HEK293 (cell line): ENCODE results near the gene ARF3.

Experiments used
- CTCF ChIP-seq: fragments of 450-650 bp; formaldehyde crosslinking; IDR thresholded peaks from 2 replicates; pipeline ENCODE4 v1.5.1; 2016; ENCODE audit warnings: missing biosample characterization, missing genetic modification characterization
- WT1 ChIP-seq: fragments of 450-650 bp; formaldehyde crosslinking; IDR thresholded peaks from 2 replicates; pipeline ENCODE4 v1.5.1; 2016; ENCODE audit warnings: missing biosample characterization, missing genetic modification characterization
- ZBTB10 ChIP-seq: fragments of 450-650 bp; formaldehyde crosslinking; IDR thresholded peaks from 2 replicates; pipeline ENCODE4 v1.5.1; 2016; ENCODE audit warnings: missing biosample characterization, missing genetic modification characterization
- ZBTB44 ChIP-seq: fragments of 450-650 bp; IDR thresholded peaks from 2 replicates; pipeline ENCODE4 v1.5.1; 2018; ENCODE audit warnings: missing biosample characterization, mild to moderate bottlenecking, missing genetic modification characterization
- ZFHX2 ChIP-seq: fragments of 450-650 bp; formaldehyde crosslinking; conservative IDR thresholded peaks from 2 replicates; pipeline ENCODE4 v1.5.1; 2016; ENCODE audit warnings: missing biosample characterization, missing genetic modification characterization
- ZNF140 ChIP-seq: fragments of 450-650 bp; formaldehyde crosslinking; IDR thresholded peaks from 2 replicates; pipeline ENCODE4 v1.5.1; 2016; ENCODE audit warnings: missing biosample characterization, missing genetic modification characterization
- ZNF426 ChIP-seq: fragments of 450-650 bp; formaldehyde crosslinking; IDR thresholded peaks from 2 replicates; pipeline ENCODE4 v1.5.1; 2017; ENCODE audit warnings: missing biosample characterization, missing genetic modification characterization, mild to moderate bottlenecking, inconsistent platforms, moderate library complexity
- ZNF785 ChIP-seq: fragments of 450-650 bp; formaldehyde crosslinking; IDR thresholded peaks from 2 replicates; pipeline ENCODE4 v1.5.1; 2016; ENCODE audit warnings: missing biosample characterization, missing genetic modification characterization
- TF ChIP-seq, protein P1 (sequence below): fragments of 450-650 bp; formaldehyde crosslinking; IDR thresholded peaks from 2 replicates; pipeline ENCODE4 v1.5.1; 2016; ENCODE audit warnings: missing biosample characterization, missing genetic modification characterization, borderline replicate concordance
- TF ChIP-seq, protein P2 (sequence below): fragments of 450-650 bp; formaldehyde crosslinking; IDR thresholded peaks from 2 replicates; pipeline ENCODE4 v1.5.1; 2016; ENCODE audit warnings: missing biosample characterization, missing genetic modification characterization
- TF ChIP-seq, protein P3 (sequence below): fragments of 450-650 bp; formaldehyde crosslinking; IDR thresholded peaks from 2 replicates; pipeline ENCODE4 v1.5.1; 2016; ENCODE audit warnings: missing biosample characterization, missing genetic modification characterization

DNA sequence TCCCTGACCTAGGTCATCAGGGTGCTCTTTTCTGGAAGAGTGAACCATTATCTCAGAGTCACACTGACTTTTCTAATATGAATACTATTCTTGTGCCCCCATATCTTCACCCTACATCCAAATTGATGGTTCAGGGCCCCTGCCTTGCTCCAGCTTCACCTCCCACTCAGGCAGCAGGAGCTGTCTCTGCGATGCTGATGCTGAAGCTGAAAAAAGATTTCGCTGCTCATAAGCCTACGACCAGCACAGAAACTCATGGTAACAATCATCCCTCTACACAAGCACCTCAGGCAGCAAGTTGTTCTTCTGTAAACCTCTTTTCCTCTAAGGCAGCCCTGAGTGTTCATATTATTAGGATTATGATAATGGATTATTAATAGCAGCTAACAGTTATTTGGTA, 3.2 kb downstream of the ARF3 start:
- TF ChIP-seq, protein P1, sequence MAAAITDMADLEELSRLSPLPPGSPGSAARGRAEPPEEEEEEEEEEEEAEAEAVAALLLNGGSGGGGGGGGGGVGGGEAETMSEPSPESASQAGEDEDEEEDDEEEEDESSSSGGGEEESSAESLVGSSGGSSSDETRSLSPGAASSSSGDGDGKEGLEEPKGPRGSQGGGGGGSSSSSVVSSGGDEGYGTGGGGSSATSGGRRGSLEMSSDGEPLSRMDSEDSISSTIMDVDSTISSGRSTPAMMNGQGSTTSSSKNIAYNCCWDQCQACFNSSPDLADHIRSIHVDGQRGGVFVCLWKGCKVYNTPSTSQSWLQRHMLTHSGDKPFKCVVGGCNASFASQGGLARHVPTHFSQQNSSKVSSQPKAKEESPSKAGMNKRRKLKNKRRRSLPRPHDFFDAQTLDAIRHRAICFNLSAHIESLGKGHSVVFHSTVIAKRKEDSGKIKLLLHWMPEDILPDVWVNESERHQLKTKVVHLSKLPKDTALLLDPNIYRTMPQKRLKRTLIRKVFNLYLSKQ (tag by site-specific recombination), result no peak
- TF ChIP-seq CTCF (tag by site-specific recombination) (no peak), ZBTB44 (tag by site-specific recombination) (no peak), WT1 (tag by site-specific recombination) (no peak), ZNF426 (tag by site-specific recombination) (no peak), ZNF785 (tag by site-specific recombination) (no peak), ZNF140 (tag by site-specific recombination) (no peak), ZFHX2 (tag by site-specific recombination) (no peak), ZBTB10 (tag by site-specific recombination) (no peak)
- TF ChIP-seq, protein P2, sequence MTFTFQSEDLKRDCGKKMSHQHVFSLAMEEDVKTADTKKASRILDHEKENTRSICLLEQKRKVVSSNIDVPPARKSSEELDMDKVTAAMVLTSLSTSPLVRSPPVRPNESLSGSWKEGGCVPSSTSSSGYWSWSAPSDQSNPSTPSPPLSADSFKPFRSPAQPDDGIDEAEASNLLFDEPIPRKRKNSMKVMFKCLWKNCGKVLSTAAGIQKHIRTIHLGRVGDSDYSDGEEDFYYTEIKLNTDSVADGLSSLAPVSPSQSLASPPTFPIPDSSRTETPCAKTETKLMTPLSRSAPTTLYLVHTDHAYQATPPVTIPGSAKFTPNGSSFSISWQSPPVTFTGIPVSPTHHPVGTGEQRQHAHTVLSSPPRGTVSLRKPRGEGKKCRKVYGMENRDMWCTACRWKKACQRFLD (tag by site-specific recombination), result no peak
- TF ChIP-seq, protein P3, sequence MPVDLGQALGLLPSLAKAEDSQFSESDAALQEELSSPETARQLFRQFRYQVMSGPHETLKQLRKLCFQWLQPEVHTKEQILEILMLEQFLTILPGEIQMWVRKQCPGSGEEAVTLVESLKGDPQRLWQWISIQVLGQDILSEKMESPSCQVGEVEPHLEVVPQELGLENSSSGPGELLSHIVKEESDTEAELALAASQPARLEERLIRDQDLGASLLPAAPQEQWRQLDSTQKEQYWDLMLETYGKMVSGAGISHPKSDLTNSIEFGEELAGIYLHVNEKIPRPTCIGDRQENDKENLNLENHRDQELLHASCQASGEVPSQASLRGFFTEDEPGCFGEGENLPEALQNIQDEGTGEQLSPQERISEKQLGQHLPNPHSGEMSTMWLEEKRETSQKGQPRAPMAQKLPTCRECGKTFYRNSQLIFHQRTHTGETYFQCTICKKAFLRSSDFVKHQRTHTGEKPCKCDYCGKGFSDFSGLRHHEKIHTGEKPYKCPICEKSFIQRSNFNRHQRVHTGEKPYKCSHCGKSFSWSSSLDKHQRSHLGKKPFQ, result no peak
